Pulmonary artery endothelial cell (primary cell): ENCODE measurements around the gene SCUBE1. TPM values are rescaled to one million over a fixed set of nuclear protein-coding genes. Genes with fewer than 3 reads are reported as not detected.
A peak's percentile ranks its signal among the peaks of the same experiment; 100 is the strongest.

Source experiments
- DNase-seq: peaks from one replicate; pipeline ENCODE4 v3.0.0-alpha.2; 2011; ENCODE audit warnings: low read depth, low spot score
- total RNA-seq: library from RNA; depleted of rRNA; stranded (reverse); fragments of >200 nt; gene quantifications from 2 replicates; pipeline ENCODE4 v1.2.3, GENCODE V29; 2014

SCUBE1 gene
- total RNA-seq, 1 donor from 2014 or later: not detected

DNA sequence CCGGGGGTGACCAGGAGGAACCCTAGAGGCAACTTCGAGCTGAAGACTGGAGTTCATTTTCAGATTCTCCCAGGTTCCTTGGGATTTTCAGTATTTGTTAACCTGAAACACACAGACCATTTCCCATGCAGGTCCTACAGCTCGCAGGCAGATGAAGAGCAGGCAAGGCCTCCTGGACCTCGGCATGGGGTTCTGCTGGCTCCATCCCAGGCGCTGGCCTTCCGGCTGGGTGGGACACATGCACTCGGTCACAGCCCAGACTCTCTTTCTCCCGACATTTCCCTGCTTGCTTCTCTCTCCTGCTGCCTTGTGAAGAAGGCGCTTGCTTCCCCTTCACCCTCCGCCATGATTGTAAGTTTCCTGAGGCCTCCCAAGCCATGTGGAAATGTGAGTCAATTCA lies 140.8 kb downstream of the SCUBE1 start:
- no peak for DNase-seq

DNA sequence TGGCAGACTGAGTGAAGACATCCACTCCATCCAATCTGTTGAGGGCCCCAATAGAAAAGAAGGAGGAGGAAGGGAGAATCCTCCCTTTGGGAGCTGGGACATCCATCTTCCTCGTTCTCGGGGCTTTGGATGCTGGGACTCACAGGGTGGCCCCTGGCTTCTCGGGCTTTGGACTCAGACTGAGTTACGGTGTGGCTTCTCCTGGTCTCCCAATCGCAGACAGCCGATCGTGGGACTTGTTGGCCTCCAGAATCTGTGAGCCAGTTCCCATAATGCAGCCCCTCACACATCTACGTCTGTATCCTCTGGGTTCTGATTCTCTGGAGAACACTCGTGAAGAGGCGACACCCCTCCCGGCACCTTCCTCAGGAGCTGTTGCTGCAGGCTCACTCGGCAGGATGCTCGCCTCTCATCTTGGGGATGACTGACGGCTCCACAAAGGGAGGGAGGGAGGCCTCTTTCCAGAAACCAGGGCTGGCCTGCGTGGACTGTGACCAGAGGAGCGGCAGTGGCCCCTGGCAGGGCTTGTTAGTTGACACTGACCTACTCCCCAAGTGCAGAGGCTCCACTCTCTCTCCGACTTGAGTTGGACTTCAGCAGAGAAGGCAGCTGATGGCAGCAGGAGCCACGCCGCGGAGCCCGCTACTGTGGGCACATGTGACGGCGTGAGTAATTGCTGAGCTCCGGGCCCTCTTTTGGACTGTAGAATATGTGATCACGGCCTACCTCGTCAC lies 141.5 kb downstream of the SCUBE1 start:
- no peak for DNase-seq

DNA sequence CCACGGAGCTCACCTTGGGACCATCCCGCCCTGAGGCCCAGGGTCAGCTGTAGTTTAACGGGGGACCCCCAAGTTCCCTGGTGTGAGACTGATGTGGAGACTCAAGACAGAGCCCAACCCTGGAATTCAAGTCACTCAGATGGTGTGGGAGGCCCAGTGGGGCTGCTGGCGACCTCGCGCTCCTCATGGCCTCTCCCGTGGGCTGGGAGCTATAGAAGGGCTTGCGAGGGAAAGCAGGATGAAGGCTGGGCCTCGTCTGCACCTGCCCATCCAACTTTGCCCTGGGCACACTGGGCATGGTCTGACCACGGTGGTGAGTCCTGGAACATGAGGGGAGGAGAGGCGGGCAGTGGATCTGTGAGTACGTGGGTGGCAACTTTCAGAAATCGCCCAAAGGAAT lies 142.6 kb downstream of the SCUBE1 start:
- DNase-seq: no peak

DNA sequence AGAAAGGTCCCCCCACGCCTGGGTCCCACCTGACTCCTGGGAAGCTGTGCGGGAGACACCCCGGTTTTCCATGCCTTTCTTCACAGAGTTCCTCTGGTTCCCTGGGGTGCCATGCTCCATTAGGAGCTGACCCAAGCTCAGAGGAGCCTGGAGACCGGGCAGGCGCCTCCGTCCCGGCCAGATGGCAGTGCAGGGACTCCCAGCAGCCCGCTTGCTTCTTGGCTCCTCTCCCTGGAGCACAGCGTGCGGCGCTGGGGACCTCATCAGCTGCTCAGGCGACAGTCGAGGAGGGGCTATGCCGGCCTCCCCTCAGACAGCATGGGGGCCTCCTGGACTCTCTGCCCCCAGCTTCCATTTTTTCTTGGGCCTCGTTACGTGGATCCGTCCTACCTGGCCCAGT lies 143.1 kb downstream of the SCUBE1 start:
- DNase-seq: no peak

DNA sequence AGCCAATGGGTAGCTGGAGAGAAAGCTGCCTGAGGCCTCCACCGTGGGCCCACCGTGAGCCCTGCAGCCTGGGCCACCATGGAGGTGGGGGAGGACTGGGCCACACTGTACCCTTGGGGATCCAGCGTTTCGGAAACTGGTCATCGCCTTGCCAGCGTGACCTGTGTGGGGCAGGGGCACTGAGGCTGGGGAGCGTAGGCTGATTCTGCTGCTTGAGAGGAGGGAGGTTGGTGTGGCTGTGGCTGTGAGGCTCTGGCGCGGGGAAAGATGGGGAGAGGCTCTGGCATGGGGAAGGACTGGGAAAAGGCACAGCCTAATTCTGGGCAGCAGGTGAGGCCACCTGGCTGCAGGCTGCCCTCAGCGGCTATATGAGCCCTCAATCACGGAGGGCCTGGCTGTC lies 143.6 kb downstream of the SCUBE1 start:
- no peak for DNase-seq

DNA sequence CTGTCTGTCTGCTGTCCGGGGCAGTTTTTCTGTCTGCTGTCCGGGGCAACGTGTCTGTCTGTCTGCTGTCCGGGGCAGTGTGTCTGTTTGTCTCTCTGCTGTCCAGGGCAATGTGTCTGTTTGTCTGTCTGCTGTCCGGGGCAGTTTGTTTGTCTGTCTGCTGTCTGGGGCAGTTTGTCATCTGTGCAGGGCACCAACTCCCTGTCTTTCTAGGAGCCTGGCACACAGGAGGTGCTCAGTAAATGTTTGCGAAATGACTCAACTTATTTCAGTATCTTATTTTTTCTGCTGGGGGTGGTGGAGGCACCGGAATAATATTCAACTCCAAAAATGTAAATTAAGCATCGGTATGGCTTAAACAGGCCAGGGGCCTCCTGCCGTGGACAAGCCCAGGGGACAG lies 144.2 kb downstream of the SCUBE1 start:
- DNase-seq: no peak

DNA sequence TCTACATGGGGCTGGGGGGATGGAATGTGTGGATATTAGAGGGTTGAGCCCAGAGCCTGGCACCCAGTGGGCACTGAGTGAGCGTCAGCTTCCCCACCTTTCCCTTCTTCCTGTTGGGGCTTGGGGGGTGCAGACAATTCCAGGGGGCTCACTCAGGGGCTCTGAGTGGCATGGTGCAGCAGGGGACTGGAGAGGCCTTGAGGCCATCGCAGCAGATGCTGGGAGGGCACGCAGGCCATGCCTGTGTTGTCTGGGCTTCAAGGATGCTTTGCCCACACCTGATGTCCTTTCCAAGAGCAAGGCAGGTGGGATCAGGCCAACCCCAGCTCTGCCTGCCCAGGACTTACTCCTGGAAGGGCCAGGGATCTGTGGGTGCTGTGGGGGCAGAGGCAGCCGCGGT lies 145.0 kb downstream of the SCUBE1 start:
- DNase-seq: no peak

DNA sequence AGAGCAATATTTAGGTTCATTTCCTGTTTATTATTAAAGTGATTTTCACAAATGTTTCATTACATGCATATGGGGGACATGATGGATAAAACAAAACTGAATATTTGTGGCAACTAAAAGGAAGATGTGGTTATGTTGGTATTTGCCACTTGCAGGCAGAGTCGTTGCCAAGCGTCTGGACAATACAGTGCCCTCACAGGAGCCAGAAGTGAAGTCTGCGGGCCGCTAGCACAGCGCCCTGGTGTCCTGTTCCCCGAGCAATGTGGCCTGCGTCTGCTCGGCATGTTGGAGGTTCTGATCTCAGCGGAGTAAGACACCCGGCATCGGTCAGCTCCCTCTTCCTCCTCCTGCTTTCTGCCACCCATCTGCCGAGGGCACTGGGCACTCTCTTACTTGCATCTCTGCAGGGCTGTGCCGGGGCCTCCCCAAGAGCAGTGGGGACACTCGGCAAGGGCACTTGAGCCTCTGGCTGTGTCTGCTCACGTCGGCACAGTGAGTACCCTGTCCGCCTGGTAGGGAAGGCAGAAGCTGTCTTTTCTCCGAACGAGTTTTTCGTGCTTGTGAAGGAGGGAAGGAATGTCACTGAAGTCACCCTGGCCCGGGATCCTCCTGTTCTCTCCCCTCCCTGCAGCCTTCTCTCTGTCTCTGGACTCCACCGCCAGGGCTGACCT lies 145.8 kb downstream of the SCUBE1 start:
- DNase-seq: no peak

DNA sequence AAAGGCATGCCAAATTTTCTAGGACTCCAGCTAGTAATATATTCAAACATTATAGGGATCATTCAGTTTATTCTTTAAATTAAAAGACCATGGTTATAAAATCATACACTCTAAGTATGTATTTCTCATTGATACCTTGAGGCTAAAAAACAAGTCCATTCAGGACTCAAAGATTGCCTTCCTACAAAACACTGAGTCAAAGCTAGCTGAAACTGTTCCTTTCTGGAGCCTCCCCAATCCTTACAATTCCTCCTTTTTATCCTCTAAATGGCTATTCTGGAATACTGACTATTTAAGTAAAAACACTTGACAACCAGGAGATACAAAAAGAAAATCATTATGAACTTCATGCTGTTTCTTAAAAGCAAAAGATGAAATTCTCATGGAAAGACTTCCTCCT lies 151.3 kb downstream of the SCUBE1 start:
- DNase-seq: no peak

DNA sequence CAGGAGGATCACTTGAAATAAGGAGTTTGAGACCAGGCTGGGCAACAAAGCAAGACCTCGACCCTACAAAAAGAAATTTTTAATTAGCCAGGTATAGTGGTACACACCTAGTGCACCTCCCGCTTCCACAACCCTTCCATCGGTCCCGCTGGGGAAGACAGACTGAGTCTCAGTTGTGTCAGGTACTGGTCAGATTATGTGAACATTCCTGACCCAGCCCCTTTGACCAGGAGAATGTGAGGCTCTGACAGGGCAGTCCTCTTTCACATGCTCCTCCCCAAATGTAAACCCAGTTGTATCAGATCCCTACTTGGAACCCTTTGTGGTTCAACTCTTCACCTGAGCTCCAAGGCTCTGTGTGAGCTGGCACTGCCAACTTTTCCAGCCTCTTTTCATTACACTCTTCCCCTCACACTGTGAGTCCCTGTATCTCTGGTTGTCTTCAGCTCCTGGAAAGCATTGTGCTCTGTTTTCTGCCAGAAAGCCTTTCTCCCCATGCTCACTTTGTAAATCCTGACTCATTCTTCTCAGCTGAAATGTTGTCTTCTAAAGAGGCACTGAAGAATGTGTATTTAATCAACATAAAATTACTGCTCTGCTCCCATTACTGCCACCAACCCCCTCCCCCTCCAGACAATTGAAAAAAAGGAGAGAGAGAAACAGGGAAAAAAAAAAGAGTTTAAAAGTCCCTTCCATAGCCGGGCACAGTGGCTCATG lies 154.2 kb downstream of the SCUBE1 start:
- DNase-seq: no peak

DNA sequence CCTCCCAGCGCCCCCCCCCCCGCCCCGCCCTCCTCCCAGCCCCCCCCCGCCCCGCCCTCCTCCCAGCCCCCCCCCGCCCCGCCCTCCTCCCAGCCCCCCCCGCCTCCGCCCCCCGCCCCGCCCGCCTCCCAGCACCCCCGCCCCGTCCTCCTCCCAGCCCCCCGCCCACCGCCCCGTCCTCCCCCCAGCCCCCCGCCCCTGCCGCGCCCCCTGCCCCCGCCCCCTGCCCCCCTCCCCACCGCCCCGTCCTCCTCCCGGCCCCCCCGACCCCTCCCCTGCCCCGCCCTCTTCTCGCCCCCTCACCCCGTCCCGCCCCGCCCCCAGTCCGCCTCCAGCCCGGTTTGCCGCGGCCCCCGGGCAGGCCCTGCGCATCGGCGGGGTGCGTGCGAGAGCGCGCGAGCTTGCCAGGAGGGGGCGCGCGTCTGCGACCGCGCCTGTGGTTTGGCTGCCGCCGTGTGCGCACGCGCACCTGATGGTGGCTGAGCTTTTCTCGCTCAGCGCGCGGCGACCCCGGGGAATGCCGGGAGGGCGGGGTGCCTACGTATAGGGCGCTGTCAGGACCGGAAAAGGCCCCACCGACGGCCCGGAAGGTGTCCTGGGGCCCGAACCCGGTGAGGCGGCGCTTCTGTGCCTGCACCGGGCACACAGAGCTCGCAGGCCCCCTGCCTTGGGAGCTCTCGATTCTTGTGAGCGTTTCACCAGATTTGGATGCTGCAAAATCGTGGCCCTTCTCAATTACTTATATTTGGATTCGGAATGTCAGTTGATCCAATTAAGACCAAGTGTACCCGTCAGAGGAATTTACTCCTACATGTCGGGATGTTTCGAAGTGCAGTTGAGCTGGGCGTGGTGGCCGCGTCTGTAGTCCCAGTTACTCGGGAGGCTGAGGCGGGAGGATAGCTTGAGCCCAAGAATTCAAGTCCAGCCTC lies 155.7 kb downstream of the SCUBE1 start:
- peak; percentile 45 for DNase-seq

DNA sequence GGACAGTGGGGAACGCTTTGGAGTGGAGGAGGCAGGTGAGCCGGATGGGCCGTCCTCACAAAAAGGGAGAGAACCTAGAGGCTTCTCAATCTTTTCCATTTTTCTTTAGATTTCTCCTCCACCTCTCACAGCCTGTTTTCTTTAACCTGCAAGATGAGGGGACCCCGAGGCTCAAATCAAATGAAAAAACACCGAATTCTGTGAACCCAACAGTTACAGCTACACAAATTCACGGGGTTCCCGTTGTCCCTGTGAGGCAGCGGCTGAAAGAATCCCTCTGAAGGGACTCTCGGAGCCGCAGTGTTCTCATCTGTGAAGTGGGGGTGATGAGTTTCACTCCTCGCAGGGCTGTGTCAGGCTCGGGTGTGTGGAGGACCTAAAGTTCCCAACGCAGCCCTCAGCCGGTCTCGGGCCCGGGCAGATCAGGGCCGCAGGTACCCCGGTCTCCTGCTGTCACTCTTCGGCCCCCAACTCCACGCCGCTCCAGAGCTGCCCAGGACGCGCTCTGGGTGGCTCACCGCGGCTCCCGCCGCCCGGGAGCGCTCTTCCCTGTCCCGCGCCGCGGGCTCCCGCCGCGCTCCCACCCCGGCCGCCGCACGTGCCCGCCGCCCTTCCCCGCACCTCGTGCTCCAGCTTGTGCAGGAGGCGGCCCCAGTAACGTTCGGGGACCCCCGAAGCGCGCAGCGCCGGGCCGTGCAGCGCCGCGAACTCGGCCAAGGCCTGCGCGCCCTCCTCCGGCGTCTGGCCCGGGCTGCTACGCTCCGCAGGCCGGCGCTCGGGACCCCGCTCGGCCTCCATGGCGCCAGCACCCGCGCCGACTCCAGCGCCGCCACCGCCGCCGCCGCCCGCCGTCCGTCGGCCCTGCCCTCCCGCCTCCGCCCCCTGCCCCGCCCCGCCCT lies 156.7 kb downstream of the SCUBE1 start, which contains the start of gene TTLL12:
Gene TTLL12 (minus strand): TSS at position 863 of the 899 bp plus-strand sequence. CDS start 65 bp downstream, at position 798.
- no peak for DNase-seq

DNA sequence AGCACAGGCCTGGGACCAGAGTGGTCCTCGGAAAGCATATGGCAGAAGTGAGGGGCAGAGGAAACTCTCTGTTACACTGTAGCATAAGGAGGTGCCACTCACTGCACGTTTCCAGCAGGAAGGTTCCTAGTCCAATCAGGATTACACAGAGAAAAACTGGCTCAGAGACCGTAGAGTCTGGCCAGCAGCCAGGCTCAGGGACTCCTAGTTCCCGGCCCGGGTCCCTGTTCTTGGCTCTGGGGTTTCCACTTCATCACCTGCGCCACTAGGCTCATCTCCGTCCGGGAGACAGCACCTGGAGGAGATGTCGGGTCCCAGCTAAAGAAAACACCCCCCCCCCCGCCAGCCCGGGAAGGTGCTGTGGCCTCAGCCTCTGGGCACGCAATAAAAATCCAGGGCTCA lies 157.3 kb downstream of the SCUBE1 start:
- DNase-seq: no peak

DNA sequence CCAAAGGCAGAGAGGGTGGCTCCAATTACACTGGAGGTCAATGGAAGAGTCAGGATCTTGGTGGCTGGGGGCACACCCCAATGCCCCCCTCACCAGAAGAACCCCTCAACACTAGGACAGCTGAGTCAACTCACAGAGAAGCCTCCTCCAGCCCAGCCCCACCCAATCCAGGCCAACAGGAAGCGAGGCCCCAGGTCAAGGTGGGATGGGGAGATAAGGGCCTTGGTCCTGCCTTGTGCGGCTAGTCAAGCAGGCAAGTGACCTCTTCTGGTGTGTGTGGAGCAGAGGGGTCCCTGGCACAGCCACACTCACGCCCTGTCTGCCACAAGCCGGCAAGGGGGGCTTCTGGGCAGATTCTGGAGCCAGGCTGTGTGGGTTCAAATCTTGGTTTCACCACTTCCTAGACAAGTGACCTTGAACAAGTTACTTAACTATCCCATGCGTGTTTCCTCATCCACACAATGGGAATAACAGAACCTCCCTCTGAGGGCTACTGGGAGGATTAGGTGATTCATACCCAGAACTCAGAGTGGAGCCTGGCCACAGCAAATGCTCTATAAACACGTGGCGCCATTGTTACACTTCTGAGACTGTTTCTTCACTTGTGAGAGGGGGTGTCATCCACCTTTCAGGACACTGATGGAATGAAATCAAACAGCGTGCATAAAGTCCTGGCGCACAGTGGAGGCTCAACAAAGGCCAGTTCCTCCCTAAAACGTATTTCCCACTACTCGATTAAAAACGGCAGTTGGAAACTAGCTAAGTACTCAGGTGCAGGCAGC lies 159.5 kb downstream of the SCUBE1 start:
- DNase-seq: peak; percentile 39

DNA sequence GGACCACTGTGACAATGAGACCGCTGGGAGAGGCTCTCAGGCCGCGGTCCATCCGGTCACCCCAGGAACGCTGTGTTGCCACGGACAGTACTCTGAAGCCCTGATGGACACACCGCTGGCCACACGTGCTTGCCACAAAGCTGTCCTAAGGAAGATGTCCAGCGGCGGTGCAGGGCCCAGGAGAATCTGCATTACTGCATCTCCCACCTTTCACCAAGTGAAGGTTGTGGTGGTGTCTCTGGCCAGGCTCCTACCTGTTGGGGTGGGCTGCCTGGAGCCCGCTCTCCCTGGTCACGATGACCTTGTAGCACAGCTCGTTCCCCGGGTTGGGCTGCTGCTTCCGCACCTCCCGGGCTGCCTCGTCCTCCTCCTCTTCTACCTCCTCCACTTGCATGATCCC lies 160.4 kb downstream of the SCUBE1 start:
- no peak for DNase-seq

DNA sequence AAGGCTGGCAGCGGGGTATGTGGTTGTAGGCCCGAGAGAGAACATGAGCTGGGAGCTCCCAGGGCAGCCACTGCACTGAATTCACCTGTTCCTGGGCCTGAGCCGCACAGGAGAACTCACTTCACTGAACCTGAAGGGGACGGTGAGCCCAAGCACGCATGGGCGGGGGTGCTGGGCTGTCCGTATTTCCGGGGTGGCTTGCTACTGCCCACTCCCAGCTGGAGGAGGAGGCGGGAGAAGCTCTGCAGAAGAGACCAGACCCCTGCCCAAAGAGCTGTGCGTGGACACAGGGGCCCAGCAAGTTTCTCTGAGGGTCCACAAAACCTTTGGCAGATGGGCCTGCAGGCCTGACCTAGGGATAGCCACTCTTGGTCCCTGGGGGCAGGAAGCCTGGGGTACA lies 161.1 kb downstream of the SCUBE1 start:
- no peak for DNase-seq

DNA sequence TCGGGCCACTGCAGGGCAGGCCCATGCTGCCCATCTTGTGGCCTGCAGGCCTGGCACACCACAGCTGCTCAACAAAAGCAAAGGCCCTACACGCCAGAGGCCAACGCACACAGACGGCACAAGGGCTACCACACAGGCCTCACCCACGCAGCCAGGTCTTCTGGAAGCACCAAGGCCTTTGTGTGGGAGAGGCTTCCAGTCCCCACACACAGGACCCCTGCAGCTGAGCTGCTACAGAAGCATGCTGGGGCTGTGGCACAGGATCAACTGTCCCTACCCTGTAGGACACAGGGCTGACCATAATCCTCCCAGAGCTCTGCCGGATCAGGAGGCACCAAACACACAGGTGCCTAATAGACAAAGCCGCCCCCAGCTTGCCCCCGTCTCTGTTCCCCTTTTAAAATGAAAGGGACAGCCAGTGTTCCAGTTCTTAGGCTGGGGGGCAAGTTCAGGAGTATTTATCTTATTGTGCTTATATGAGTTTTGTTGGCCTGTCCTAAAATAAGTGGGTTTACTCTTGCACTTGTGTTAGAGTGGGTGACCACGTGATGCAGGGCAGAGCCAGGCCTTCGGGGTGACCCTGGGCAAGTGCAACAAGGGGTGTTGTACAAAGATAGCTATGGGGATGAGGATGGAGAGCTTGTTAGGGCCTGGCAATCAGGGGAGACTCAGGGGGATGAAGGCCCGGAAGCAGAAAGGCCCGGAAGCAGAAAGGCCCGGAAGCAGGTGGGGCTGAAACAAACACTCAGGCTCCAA lies 161.7 kb downstream of the SCUBE1 start:
- no peak for DNase-seq

DNA sequence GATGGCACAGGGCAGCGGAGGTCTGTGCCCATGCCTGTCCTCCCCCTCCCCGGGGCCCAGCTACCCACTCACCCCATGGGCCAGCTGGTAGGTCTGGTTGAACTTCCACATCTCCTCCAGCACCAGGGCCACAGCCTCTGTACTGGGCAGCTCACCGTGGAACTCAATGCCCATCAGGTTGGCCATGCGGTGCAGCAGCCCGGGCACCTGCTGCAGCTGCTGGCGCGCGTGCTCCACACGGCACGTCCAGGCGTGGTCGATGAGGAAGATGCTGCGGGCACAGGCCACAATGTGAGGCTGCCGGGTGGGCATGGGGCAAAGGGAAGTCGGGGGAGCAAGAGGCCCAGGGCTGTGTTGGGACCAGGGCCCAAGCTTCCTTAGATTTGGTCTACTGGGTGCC lies 162.5 kb downstream of the SCUBE1 start:
- no peak for DNase-seq

DNA sequence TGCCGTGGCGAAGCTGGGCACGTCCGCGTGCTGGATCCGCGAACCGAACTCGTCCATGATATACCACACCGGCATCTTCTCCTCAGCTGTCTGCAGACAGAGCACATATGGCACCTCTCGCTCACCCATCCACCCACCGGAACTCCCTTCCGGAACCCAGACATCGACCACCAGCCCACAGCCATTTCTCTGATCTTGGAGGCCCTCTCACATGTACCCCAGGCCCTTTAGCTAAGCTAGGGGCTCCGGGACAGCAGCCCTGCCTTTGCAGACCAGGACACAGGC lies 163.3 kb downstream of the SCUBE1 start:
- no peak for DNase-seq
